Stimulated activated CD8-positive, alpha-beta memory T cell treated with anti-CD3 and anti-CD28 coated beads, Interleukin-7, amount 100 ng/mL, for 1 hour (primary cell): ENCODE data around the gene TM9SF3.

ENCODE experiments used
- DNase-seq, 2 donors: peaks; one replicate each; pipeline ENCODE4 v3.0.0-alpha.2; 2020; ENCODE audit warnings: low read depth in 2 of 2

Gene TM9SF3

GRCh38 chr10:96511044-96511945, 75.5 kb downstream of the TM9SF3 start:
- no peak for DNase-seq

DNA sequence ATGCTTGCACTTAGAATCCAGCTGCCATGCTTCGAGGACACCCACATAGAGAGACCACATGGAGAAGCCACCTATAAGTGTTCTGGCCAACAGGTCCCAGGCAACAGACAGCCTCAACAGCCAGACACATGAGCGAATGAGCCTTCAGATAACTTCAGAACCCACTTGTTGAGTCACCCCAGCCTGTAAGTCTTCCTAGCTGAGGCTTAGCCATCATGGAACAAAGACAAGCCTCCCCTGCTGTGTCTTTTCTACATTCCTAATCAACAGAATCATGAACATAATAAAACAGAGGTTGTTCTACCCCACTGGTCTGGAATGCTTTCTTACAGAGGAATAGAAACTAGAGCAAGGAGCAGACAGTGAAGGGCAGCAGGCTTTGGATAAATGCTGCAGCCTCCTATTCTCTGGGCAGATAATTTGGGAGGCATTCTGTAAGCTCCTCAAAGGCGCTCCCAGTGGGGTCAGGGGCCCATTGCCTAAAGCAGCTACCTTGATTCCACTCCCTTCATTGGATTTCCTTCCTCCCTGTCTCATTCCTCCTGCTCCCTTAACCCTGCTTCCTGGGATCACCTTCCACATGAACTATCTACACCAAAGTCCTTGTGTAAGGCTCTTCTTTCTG, 77.7 kb downstream of the TM9SF3 start:
- DNase-seq: no peak

GRCh38 chr10:96507044-96507443, 79.8 kb downstream of the TM9SF3 start:
- no peak for DNase-seq

- no peak for DNase-seq
These were observed 81.4 kb downstream of the TM9SF3 start for GRCh38 chr10:96505150-96506136.

DNA sequence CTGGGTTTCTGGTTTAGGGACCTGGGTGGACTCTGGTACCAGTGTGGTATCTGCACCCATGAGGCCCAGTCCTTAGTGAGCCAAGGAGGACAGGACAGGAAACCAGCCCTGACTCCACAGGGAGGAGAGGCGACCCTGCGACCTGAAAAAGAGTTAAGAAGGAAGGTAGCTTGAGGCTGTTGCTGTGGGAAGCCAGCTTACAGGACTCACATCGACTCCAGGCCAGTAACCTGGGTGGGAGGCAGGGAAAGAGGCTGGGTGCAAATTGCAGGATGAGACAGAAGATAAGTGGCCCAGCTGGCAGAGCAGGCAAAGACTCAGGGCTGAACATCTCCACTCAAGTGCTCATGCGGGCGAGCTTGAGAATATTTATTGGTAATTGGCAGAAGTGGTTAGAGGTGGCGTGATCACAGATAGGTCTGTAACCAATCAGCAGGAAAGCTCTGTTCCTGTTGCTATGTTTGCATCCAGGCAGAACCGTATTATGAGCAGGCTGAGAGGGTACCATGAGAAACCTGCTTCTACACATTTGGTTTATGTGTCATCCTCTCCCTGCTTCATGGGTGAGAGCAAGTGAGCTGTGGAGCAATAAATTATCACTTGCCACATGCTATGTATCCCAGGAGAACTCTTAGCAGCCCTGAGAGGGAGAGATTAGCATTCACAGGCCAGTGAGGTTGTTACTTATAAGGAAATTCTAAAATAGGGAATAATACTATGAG, 84.1 kb downstream of the TM9SF3 start:
- no peak for DNase-seq

DNA sequence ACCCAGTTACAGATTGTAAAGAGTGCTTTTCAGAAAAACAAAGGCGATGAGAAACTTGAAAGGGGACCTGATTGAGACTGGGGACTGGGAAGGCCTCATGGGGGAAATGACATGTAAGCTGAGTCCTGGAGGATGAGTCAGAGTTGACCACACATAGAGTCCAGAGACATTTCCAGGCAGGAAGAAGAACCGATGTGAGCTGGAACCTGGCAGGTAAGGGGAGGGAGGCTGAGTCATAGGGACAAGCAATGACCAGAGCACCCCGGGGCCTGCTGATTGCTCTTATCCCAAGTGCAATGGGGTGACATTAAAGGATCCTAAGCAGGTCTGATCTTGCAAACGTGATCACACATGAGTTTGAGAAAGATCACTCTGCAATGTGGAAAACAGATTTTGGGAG, 84.8 kb downstream of the TM9SF3 start:
- DNase-seq: no peak

GRCh38 chr10:96500519-96500918, 86.3 kb downstream of the TM9SF3 start:
- no peak for DNase-seq

- no peak for DNase-seq
These were observed 86.8 kb downstream of the TM9SF3 start for GRCh38 chr10:96500050-96500449.

DNA sequence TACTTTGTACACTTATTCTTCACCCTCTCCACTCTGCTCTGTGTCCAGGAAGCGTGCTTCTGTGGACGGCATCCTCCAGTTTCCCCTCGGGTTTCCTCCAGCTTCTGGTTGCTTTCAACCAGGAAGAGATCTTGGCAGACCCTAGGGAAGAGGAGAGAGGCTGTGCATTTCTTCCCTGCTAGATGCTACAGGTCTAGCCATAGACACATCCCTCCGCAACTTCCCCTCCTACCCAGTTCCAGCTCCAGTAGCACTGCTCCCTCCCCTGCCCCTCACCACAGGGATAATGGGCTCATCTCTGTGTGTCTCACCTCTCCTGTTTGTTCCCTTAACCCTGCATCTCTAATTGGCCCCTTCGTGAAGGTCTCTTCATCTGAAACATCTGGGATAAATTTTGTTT, 89.4 kb downstream of the TM9SF3 start:
- DNase-seq: no peak

DNA sequence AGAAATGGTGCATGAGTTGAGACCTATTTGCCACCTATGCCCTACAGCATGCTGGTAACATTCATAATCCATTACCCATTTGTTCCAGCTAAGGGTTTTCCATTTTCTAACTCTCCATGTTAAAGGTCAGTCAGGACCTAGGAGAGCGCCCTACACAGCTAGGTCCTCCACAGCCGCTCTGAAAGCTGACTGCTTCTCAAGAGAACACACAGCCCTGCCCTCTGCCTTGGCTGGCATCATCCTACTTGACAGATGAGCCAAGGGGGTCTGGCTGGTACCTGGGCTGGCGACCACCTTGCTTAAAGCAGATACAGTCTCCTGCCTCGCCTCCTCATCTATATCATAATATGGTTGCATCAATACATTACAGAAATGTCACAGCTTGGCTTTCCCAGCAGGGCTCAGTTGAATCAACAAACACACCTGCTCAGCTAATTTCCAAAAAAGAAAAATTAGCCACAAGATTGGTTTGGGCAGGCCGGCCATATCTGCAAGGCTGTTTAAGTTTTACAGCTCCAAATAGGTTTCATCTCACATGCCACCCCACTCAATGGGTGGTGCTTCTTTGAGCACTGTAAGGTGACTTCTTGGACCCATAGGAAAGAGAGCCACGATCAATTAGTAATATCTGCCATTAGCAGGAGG, 90.4 kb downstream of the TM9SF3 start:
- no peak for DNase-seq

DNA sequence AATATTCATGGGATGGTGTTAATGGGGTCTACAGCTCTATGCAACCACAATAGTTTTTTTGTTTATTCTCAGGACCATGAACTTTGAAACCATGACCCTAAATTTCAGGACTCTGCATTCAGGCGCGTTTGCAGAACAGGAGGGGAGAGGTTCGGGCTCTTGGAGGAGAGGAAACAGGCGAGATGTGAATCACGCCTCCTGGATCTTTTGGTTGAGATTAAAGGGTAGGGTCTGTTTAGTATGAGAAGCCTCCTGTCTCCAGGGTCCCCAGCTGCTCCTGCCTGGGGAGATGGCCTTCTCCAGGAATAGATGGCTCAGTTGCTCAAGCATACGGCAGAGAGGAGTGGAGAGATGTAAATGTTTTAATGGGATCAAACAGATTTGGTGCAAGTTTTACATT, 91.3 kb downstream of the TM9SF3 start:
- no peak for DNase-seq

- DNase-seq: no peak
These were observed 92.1 kb downstream of the TM9SF3 start for GRCh38 chr10:96494694-96495093.

DNA sequence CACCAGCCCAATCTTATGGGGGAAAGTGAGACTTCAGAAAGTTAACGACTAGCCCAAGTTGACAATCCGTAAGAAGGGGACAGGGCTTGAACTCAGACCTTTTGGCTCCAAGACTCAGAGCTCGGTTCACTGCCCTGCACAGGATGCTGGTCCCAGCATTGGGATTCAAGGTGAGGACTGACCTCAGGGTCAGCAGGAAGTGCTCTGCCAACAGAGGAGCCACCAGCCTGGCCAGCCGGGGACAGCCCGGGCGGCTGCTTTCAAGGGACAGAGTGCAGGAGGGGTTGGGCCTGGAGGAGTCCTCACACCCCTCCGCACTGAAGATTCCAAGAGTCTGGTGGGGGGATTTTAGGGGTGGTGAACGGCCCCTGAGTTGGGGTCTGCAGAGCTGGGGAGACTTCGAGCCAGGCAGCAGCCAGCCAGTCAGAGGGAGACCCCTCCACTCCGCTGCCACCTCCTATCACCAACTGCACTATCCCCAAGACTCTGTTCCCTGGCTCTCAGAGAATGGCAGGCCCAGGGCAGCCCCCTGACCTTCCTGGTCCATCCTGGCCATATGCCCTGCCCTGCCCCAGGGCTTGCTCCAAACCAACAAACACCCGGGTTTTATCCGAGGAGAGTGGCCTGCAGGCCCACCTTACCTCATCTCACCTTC, 92.8 kb downstream of the TM9SF3 start:
- DNase-seq: no peak

GRCh38 chr10:96493254-96493653, 93.6 kb downstream of the TM9SF3 start:
- DNase-seq: no peak

DNA sequence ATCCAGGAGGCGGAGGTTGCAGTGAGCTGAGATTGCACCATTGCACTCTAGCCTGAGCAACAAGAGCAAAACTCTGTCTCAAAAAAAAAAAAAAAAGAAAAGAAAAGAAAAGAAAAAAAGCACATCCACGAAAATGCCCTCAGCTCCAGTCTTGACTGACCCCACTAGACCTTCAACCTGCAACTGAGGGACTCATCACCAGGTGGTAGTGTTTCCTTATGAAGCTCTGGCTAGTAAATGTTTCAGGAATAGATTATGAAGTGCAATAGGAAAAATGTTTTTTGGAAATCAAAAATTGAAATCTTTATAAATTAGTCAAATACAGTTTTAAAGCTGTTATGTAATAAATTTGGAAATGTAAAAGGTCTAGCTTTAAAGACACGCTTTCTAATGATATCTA, 95.5 kb downstream of the TM9SF3 start:
- DNase-seq: no peak

DNA sequence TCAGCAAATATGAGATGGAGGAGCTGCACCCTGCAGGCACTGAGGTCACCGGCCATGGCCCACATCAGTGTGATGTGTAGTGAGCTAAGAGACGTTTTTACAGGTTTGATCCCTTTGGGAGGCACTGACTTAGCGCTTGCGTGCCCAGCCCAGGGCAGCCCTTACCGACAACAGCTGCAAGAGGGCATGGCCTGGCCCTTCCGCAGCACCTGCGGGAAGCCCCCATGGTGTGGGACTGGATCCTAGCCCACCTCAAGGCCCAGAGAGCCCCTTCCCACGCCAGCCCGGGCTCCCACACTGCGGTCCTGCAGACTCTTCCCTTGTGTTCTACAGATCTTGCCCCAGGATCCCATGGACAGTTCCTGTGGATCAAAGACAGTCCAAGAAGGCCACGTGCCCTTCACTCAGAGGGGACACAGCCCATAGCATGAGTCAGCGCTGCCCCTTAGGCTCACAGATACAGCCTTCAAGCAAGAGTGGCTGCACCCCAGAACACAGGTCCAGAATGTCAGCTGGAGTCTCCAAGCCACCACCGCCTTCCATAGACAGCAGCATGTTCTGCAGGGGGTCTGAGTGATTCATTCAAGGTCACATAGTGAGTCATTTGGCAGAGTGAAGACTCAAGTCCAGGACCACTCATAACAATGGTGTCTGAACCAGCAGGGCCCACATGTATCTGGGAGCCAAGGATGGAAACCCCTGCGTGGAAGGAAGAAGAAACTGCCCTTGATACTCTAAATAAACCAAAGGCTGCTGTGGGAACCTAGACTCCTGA, 98.5 kb downstream of the TM9SF3 start:
- no peak for DNase-seq

- DNase-seq: no peak
These were observed 103.8 kb downstream of the TM9SF3 start for GRCh38 chr10:96482815-96483588.

DNA sequence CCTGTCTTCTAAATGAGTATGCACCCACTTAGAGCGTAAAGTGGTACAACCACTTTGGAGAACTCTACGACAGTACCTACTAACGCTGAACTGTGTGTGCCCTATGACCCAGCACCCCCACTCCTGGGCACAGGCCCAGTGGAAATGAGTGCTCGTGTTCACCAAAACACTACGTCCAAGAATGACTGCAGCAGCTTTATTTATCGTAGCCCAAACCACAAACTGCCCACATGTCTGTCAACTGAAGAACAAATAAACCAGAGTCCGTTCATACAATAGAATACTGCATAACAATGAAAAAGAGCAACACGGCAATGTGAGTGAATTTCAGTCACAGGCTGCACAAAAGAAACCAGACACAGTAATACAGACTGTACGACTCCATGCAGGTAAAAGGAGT, 108.5 kb downstream of the TM9SF3 start:
- no peak for DNase-seq

- DNase-seq: no peak
These were observed 112.9 kb downstream of the TM9SF3 start for GRCh38 chr10:96473866-96474265.
